Heart left ventricle (tissue), 13 donors: ENCODE measurements around the gene COMTD1.
"Not testable (repeated sequence)": the region's sequence is repeated elsewhere in the genome, so short reads cannot be mapped to it uniquely, and the experiment has no call there.

Source experiments
- POLR2A ChIP-seq, 2 donors: fragments of 450-650 bp; IDR thresholded peaks; one replicate each; pipeline ENCODE4 v1.6.1; 2017; ENCODE audit warnings: antibody characterized with exemption in 2 of 2, mild to moderate bottlenecking in 2 of 2, moderate library complexity in 2 of 2
- TF ChIP-seq, protein P1 (sequence below), 12 donors: fragments of 200-600 bp; sonication (generic) in 4 of 12; IDR thresholded peaks; one replicate each; pipeline versions ENCODE4 v1.5.0 to v1.8.0; 2018 to 2022; ENCODE audit warnings: antibody characterized with exemption in 12 of 12, mild to moderate bottlenecking in 5 of 12
- donor health status: ischemic (EF 13 %, LVEDD 7.1; RV severe dilation, severe dysfunction).
- donor health status: DM: no; HTN: yes; CAD: no.
- donor health status: DM: no; HTN: no; CAD: no.
- donor health status: ischemic (EF 25% LVEDD 6.9; RV normal size, moderate dysfunction).
- donor health status: ischemic (EF 25% LVEDD 5.7; RV mildly dilated, moderate dysfunction).
- donor health status: ischemic (EF 35%, LVEDD 5.7; RV mildly dilated, moderate dysfunction).
- donor health status: nonischemic (EF 11% LVEDD 7.7; RV severe dilation, severe dysfunction).
- donor health status: DM: yes; HTN: yes; CAD: no.
- donor health status: PGD.
- donor health status: ischemic (EF 29% LVEDD 5.4; RV normal size, mild dysfunction).
- donor health status: nonischemic (EF 23%, LVEDD 6.1; RV moderate dilation, normal function).

GRCh38 chr10:75203046-75203620 is 32.6 kb downstream of the COMTD1 start:
- not testable (repeated sequence) for TF ChIP-seq POLR2A (IDR thresholded peaks at IDR 0.05)
- TF ChIP-seq, protein P1, sequence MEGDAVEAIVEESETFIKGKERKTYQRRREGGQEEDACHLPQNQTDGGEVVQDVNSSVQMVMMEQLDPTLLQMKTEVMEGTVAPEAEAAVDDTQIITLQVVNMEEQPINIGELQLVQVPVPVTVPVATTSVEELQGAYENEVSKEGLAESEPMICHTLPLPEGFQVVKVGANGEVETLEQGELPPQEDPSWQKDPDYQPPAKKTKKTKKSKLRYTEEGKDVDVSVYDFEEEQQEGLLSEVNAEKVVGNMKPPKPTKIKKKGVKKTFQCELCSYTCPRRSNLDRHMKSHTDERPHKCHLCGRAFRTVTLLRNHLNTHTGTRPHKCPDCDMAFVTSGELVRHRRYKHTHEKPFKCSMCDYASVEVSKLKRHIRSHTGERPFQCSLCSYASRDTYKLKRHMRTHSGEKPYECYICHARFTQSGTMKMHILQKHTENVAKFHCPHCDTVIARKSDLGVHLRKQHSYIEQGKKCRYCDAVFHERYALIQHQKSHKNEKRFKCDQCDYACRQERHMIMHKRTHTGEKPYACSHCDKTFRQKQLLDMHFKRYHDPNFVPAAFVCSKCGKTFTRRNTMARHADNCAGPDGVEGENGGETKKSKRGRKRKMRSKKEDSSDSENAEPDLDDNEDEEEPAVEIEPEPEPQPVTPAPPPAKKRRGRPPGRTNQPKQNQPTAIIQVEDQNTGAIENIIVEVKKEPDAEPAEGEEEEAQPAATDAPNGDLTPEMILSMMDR (IDR thresholded peaks at IDR 0.05) = not testable (repeated sequence)
